ENCODE data around the gene PLXNB3.
"Not testable (repeated sequence)": the region's sequence is repeated elsewhere in the genome, so short reads cannot be mapped to it uniquely, and the experiment has no call there.

The PLXNB3 gene

GRCh38 chrX:153734871-153735270, 29.2 kb upstream of the PLXNB3 start:
- no peaks in the 10 kb centered on the region for H3K36me3 ChIP-seq (ENCODE audit: control insufficient read depth, insufficient read depth, low read length)
- H3K9me3 ChIP-seq (ENCODE audit: control insufficient read depth, insufficient read depth, low read length) = peaks cover 32% of the 10 kb centered on the region
- H3K27me3 ChIP-seq (ENCODE audit: control insufficient read depth, insufficient read depth, low read length) = no peaks in the 10 kb centered on the region
- H3K4me1 ChIP-seq (ENCODE audit: control insufficient read depth, insufficient read depth, low read length) = no peaks in the 10 kb centered on the region
- H3K4me3 ChIP-seq (ENCODE audit: low read depth, low read length) = no peak overlapping the region
- no peak overlapping the region for H3K27ac ChIP-seq (ENCODE audit: low read depth, low read length)
- no peak overlapping the region for H3K9ac ChIP-seq (ENCODE audit: low read depth, low read length)

GRCh38 chrX:153735274-153735673, 28.8 kb upstream of the PLXNB3 start:
- Histone ChIP-seq H3K9me3 (ENCODE audit: control insufficient read depth, insufficient read depth, low read length) (peaks cover 35% of the 10 kb centered on the region), H3K27ac (ENCODE audit: low read depth, low read length) (no peak overlapping the region), H3K36me3 (ENCODE audit: control insufficient read depth, insufficient read depth, low read length) (no peaks in the 10 kb centered on the region), H3K27me3 (ENCODE audit: control insufficient read depth, insufficient read depth, low read length) (no peaks in the 10 kb centered on the region), H3K4me3 (ENCODE audit: low read depth, low read length) (no peak overlapping the region), H3K4me1 (ENCODE audit: control insufficient read depth, insufficient read depth, low read length) (no peaks in the 10 kb centered on the region), H3K9ac (ENCODE audit: low read depth, low read length) (no peak overlapping the region)

- H3K4me3 ChIP-seq (ENCODE audit: low read depth, low read length) = no peak overlapping the region
- H3K9me3 ChIP-seq (ENCODE audit: control insufficient read depth, insufficient read depth, low read length) = peaks cover 33% of the 10 kb centered on the region
- no peak overlapping the region for H3K27ac ChIP-seq (ENCODE audit: low read depth, low read length)
- H3K36me3 ChIP-seq (ENCODE audit: control insufficient read depth, insufficient read depth, low read length) = no peaks in the 10 kb centered on the region
- H3K9ac ChIP-seq (ENCODE audit: low read depth, low read length) = no peak overlapping the region
- H3K4me1 ChIP-seq (ENCODE audit: control insufficient read depth, insufficient read depth, low read length) = no peaks in the 10 kb centered on the region
- no peaks in the 10 kb centered on the region for H3K27me3 ChIP-seq (ENCODE audit: control insufficient read depth, insufficient read depth, low read length)
Measured at GRCh38 chrX:153736071-153736820, 27.8 kb upstream of the PLXNB3 start.

GRCh38 chrX:153736871-153737441, 27.1 kb upstream of the PLXNB3 start:
- no peak overlapping the region for H3K4me3 ChIP-seq (ENCODE audit: low read depth, low read length)

GRCh38 chrX:153738056-153738605, 25.9 kb upstream of the PLXNB3 start:
- Histone ChIP-seq H3K36me3 (ENCODE audit: control insufficient read depth, insufficient read depth, low read length) (no peaks in the 10 kb centered on the region), H3K9me3 (ENCODE audit: control insufficient read depth, insufficient read depth, low read length) (peaks cover 36% of the 10 kb centered on the region), H3K27me3 (ENCODE audit: control insufficient read depth, insufficient read depth, low read length) (no peaks in the 10 kb centered on the region), H3K27ac (ENCODE audit: low read depth, low read length) (no peak overlapping the region), H3K9ac (ENCODE audit: low read depth, low read length) (no peak overlapping the region), H3K4me1 (ENCODE audit: control insufficient read depth, insufficient read depth, low read length) (no peaks in the 10 kb centered on the region), H3K4me3 (ENCODE audit: low read depth, low read length) (no peak overlapping the region)

More at GRCh38 chrX:153736871-153737441, 27.1 kb upstream of the PLXNB3 start:
- no peaks in the 10 kb centered on the region for H3K4me1 ChIP-seq (ENCODE audit: control insufficient read depth, insufficient read depth, low read length)
- H3K9ac ChIP-seq (ENCODE audit: low read depth, low read length) = no peak overlapping the region
- peaks cover 36% of the 10 kb centered on the region for H3K9me3 ChIP-seq (ENCODE audit: control insufficient read depth, insufficient read depth, low read length)
- H3K27me3 ChIP-seq (ENCODE audit: control insufficient read depth, insufficient read depth, low read length) = no peaks in the 10 kb centered on the region
- no peak overlapping the region for H3K27ac ChIP-seq (ENCODE audit: low read depth, low read length)
- no peaks in the 10 kb centered on the region for H3K36me3 ChIP-seq (ENCODE audit: control insufficient read depth, insufficient read depth, low read length)

- H3K4me3 ChIP-seq (ENCODE audit: low read depth, low read length) = no peak overlapping the region
- no peak overlapping the region for H3K9ac ChIP-seq (ENCODE audit: low read depth, low read length)
- no peaks in the 10 kb centered on the region for H3K36me3 ChIP-seq (ENCODE audit: control insufficient read depth, insufficient read depth, low read length)
- no peaks in the 10 kb centered on the region for H3K4me1 ChIP-seq (ENCODE audit: control insufficient read depth, insufficient read depth, low read length)
- peaks cover 27% of the 10 kb centered on the region for H3K9me3 ChIP-seq (ENCODE audit: control insufficient read depth, insufficient read depth, low read length)
- H3K27me3 ChIP-seq (ENCODE audit: control insufficient read depth, insufficient read depth, low read length) = no peaks in the 10 kb centered on the region
- no peak overlapping the region for H3K27ac ChIP-seq (ENCODE audit: low read depth, low read length)
Measured at GRCh38 chrX:153739754-153740486, 24.1 kb upstream of the PLXNB3 start.

GRCh38 chrX:153740631-153741222, 23.3 kb upstream of the PLXNB3 start:
- no peak overlapping the region for H3K27ac ChIP-seq (ENCODE audit: low read depth, low read length)
- no peaks in the 10 kb centered on the region for H3K4me1 ChIP-seq (ENCODE audit: control insufficient read depth, insufficient read depth, low read length)
- no peaks in the 10 kb centered on the region for H3K36me3 ChIP-seq (ENCODE audit: control insufficient read depth, insufficient read depth, low read length)
- peaks cover 20% of the 10 kb centered on the region for H3K9me3 ChIP-seq (ENCODE audit: control insufficient read depth, insufficient read depth, low read length)
- no peak overlapping the region for H3K9ac ChIP-seq (ENCODE audit: low read depth, low read length)
- H3K4me3 ChIP-seq (ENCODE audit: low read depth, low read length) = no peak overlapping the region
- H3K27me3 ChIP-seq (ENCODE audit: control insufficient read depth, insufficient read depth, low read length) = no peaks in the 10 kb centered on the region

GRCh38 chrX:153741446-153741845, 22.6 kb upstream of the PLXNB3 start:
- H3K27ac ChIP-seq (ENCODE audit: low read depth, low read length) = no peak overlapping the region
- H3K9ac ChIP-seq (ENCODE audit: low read depth, low read length) = no peak overlapping the region
- H3K36me3 ChIP-seq (ENCODE audit: control insufficient read depth, insufficient read depth, low read length) = no peaks in the 10 kb centered on the region
- H3K4me1 ChIP-seq (ENCODE audit: control insufficient read depth, insufficient read depth, low read length) = no peaks in the 10 kb centered on the region
- H3K9me3 ChIP-seq (ENCODE audit: control insufficient read depth, insufficient read depth, low read length) = peaks cover 23% of the 10 kb centered on the region
- no peaks in the 10 kb centered on the region for H3K27me3 ChIP-seq (ENCODE audit: control insufficient read depth, insufficient read depth, low read length)
- no peak overlapping the region for H3K4me3 ChIP-seq (ENCODE audit: low read depth, low read length)

- not testable (repeated sequence) for H3K36me3 ChIP-seq (ENCODE audit: control insufficient read depth, insufficient read depth, low read length); H3K27me3 ChIP-seq (ENCODE audit: control insufficient read depth, insufficient read depth, low read length); H3K9ac ChIP-seq (ENCODE audit: low read depth, low read length); H3K27ac ChIP-seq (ENCODE audit: low read depth, low read length); H3K4me3 ChIP-seq (ENCODE audit: low read depth, low read length); H3K4me1 ChIP-seq (ENCODE audit: control insufficient read depth, insufficient read depth, low read length)
- peaks cover 20% of the 10 kb centered on the region for H3K9me3 ChIP-seq (ENCODE audit: control insufficient read depth, insufficient read depth, low read length)
Measured at GRCh38 chrX:153742111-153742510, 21.9 kb upstream of the PLXNB3 start.

GRCh38 chrX:153742796-153743467, 21.1 kb upstream of the PLXNB3 start:
- H3K27me3 ChIP-seq (ENCODE audit: control insufficient read depth, insufficient read depth, low read length); H3K27ac ChIP-seq (ENCODE audit: low read depth, low read length); H3K4me1 ChIP-seq (ENCODE audit: control insufficient read depth, insufficient read depth, low read length); H3K4me3 ChIP-seq (ENCODE audit: low read depth, low read length); H3K9ac ChIP-seq (ENCODE audit: low read depth, low read length); H3K36me3 ChIP-seq (ENCODE audit: control insufficient read depth, insufficient read depth, low read length): not testable (repeated sequence)
- H3K9me3 ChIP-seq (ENCODE audit: control insufficient read depth, insufficient read depth, low read length) = peaks cover 18% of the 10 kb centered on the region
